Measurements from ENCODE around the gene RRP1B. TPM values are rescaled to one million over a fixed set of nuclear protein-coding genes. Genes with fewer than 3 reads are reported as not detected.

Gene RRP1B
- total RNA-seq, 2 experiments from 2014 or later, result 59.6 to 60.6 TPM

DNA sequence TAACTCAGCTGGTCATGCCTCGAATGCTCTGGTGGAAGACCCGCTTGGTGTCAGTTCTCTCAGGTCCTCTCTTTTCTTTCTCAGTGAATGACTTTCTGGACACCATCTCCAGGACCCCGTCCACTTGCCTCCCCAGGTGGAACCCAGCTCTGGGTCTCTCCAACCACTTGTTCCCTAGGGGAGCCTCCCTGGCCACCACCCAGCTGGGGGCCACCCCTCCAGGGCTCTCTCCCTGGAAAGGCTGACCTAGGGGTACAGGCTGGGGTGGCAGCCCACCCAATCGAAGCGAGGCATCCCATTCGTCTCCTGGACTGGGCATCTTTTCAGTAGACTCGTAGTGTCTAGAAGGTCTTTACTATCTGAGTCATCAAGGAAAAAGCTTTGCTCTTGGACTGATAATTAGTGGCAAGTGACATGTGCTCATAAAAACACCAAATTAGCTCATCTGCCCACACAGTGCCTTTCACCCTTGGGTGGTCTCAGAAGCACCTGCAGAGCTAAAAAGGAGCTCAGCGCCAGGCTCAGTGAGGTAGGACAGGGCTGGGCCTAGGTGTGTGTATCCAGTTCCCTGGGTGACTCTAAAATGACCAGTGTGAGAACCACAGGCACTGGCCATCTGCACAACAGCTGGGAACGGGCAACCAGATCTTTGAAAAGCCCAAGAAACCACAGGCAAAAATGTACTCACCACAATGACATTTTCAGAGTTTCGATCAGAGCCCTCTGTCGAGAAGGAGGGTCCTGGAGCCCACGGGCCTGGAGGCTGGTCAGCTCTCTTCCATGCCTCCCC is 57.2 kb downstream of the RRP1B start:
- Mint-ChIP-seq H3K9me3 (no peaks in the 10 kb centered on the region), H3K27ac (no peak overlapping the region), H3K27me3 (ENCODE audit: low read depth) (peaks cover 2% of the 10 kb centered on the region), H3K4me1 (ENCODE audit: low read depth) (peaks cover 17% of the 10 kb centered on the region), H3K36me3 (ENCODE audit: low read depth) (peaks cover 10% of the 10 kb centered on the region), H3K4me3 (no peak overlapping the region)
- no peak for DNase-seq
- CTCF ChIA-PET, result no interaction called here
- intact Hi-C loops (cut with micrococcal nuclease), result no loop called here

DNA sequence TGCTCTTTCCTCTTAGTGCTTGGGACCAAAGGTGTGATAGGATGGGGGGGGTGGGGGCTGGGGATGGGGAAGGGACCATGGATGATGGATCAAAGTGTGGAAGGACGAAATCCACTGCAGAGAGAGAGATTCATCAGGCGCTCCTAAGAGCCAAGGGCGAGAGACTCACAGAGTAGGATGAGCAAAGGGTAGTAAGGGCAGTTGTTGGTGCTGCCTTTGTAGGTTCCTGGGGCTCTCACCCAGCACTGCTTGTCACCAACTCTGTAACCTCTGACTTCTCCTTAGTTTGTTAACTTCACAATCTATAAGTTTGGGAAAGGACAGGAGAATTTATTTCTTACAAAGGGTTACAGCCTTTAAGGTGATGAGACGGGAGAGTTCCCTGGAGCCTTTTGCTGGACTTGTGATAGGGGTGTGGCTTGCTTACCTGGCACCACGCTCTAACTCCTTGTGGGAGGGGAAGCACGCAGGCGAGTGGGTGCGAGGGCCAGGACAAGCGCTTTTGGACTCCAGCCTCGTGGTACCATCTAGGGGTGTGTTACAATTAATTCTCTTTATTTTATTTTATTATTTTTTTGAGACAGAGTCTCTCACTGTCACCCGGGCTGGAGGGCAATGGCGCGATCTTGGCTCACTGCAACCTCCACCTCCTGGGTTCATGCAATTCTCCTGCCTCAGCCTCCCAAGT is 58.0 kb downstream of the RRP1B start:
- Mint-ChIP-seq H3K4me3 (peak overlapping the region; percentile 72), H3K27ac (no peak overlapping the region), H3K9me3 (no peaks in the 10 kb centered on the region), H3K27me3 (ENCODE audit: low read depth) (peaks cover 2% of the 10 kb centered on the region), H3K36me3 (ENCODE audit: low read depth) (peaks cover 10% of the 10 kb centered on the region), H3K4me1 (ENCODE audit: low read depth) (peaks cover 21% of the 10 kb centered on the region)
- CTCF ChIA-PET, result interaction anchor here (1.1 kb wide), 1 partner anchor 11 kb away, joined by 3 read pairs; no protein-coding TSS in a partner anchor
- no peak for DNase-seq
- intact Hi-C loops (cut with micrococcal nuclease), result no loop called here

DNA sequence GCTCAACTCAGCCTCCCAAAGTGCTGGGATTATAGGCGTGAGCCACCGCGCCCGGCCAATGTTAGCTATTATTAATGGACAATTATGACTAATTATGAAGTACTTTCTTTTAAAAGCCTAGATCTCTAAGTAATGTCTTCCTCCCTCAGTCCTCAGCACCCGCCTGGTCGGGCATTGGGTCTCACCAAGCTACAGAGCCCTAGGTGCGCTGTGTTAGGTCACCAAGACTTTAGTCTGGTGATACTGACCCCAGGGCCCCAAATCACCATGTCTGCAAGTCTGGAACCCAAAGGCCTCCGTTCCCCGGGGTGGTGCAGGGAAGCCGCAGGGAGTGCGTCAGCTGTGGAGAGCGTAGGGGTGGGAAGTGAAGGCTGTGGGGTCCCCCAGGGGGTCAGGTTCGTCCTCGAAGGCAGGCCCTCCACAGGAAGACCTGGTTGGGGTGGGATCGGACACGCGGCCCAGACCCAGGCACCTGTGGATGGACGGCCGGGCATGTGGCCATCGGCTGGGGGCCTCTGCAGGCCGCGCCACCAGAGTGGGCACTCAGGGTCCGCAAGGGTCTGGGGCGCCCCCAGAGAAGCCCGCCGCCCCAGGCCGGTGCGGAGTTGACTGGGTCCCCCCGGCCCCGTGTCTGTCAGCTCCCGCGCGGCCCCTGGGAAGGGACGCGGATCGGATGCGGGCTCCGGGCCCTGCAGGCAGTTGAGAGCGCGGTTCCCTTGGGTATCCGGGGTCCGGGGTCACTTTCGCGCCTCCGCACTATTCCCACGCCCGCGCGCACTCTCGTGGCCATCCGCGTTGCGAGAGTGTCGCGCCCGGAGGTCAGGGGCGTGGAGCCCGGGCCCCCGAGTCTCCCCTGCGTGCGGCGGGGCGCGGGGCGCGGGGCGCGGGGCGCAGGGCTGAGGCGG is 58.9 kb downstream of the RRP1B start:
- peak overlapping the region; percentile 10 for H3K27ac Mint-ChIP-seq
- H3K4me1 Mint-ChIP-seq (ENCODE audit: low read depth), result peaks cover 21% of the 10 kb centered on the region
- intact Hi-C loops (cut with micrococcal nuclease), result no loop called here

DNA sequence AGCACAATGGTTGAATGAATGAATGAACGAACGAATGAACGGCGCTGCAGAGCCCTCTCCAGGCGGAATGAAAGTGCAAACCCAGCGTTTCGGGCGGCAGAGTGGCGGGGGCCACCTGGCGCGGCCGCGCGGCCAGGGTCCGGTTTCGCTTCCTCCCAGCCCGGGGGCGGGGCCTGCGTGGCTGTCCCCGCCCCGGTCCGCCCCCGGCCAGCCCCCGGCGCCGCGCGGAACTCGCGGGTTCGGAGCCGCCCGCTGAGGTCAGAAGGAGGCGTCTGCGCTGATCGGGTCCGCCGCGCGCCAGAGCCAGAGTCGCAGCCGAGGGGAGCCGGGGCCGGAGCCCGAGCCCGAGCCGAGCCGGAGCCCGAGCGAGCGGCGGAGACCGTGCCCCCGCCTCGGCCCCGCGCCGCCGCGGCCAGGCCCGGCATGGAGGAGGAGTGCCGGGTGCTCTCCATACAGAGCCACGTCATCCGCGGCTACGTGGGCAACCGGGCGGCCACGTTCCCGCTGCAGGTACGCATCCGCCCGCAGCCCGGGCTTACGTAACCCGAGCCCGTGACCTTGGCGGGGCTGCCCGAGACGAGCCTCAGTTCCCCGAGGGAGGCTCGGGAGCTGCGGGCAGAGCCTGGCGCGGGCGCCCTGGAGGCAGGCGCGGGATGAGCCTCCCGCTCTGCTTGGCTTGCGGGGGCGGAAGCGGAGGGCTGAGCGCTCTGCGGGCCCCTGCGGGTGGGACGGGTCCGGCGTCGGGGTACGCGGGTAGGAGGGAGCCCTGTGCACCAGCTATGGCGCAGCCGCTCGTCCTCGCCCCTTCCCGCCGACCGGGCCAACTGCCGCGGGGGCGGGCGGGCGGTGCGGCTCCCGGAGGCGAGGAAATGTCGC is 59.8 kb downstream of the RRP1B start, which contains the start of gene PDXK:
Gene PDXK (plus strand): TSS at position 258 of the 876 bp plus-strand sequence. CDS start 166 bp downstream, at position 424.
- peak within 1 kb of the TSS; percentile 61 for H3K27ac Mint-ChIP-seq
- intact Hi-C loops (cut with micrococcal nuclease), result loop anchor here (1.0 kb wide), 1 partner anchor 9 kb away; no protein-coding TSS in a partner anchor
- CTCF ChIA-PET, result interaction anchor here (0.7 to 1.8 kb wide), 3 partner anchors 10 to 362 kb away, joined by 3 to 7 read pairs (median 4); no protein-coding TSS in a partner anchor
- peaks cover 2% of the 10 kb centered on the region for H3K27me3 Mint-ChIP-seq (ENCODE audit: low read depth)
- DNase-seq, result peak; percentile 82
- peaks cover 21% of the 10 kb centered on the region for H3K4me1 Mint-ChIP-seq (ENCODE audit: low read depth)
- H3K9me3 Mint-ChIP-seq, result no peaks in the 10 kb centered on the region
- H3K4me3 Mint-ChIP-seq, result peak within 1 kb of the TSS; percentile 84
- H3K36me3 Mint-ChIP-seq (ENCODE audit: low read depth), result peaks cover 14% of the 10 kb centered on the region

More for the DNA sequence above, 58.9 kb downstream of the RRP1B start:
- Mint-ChIP-seq H3K9me3 (no peaks in the 10 kb centered on the region), H3K27me3 (ENCODE audit: low read depth) (peaks cover 2% of the 10 kb centered on the region), H3K36me3 (ENCODE audit: low read depth) (peaks cover 10% of the 10 kb centered on the region), H3K4me3 (peak overlapping the region; percentile 72)
- CTCF ChIA-PET, result interaction anchor here (1.1 kb wide), 1 partner anchor 10 kb away, joined by 3 read pairs; no protein-coding TSS in a partner anchor
- DNase-seq, result no peak

DNA sequence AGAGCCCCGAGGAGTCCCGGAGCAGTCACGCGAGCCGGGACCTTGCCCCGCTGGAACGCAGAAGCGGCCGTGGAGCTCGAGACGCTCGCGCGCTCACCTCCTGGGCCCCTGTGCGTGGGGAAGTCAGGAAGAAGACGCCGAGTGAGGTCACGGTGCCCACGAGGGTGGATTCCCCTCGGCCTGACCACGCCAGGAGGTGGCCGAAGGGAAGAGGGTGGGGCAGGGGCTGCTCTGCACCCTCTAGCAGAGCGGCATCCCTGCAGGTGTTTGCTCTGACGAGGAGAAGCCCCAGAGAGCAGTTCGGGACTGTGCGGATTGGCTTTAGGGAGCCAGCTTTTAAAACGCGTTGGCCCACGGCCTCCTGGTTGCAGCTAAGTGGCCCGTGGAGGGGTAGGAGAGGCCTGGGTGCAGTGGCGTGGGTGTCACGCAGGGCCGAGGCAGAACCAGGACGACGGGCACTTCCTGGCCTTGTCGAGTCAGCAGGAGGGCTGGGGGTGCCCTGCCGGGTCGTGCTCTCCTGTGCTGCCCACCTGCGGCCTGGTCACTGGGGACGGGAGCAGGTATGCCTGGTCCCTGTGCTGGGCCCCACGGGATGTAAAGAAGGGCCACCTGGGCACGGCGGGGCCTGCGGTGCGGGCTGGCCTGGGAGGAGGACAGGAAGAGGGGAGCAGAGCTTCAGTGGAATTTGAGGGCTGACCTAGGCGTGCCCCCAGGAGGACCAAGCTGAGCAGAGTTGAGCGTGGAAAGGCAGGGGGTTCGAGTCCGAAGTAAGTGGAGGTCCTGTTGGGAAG is 60.6 kb downstream of the RRP1B start:
- Mint-ChIP-seq H3K27me3 (ENCODE audit: low read depth) (peaks cover 2% of the 10 kb centered on the region), H3K36me3 (ENCODE audit: low read depth) (peaks cover 14% of the 10 kb centered on the region), H3K27ac (peak overlapping the region; percentile 61), H3K4me3 (peak overlapping the region; percentile 84), H3K4me1 (ENCODE audit: low read depth) (peaks cover 23% of the 10 kb centered on the region), H3K9me3 (no peaks in the 10 kb centered on the region)
- peak; percentile 22 for DNase-seq
- CTCF ChIA-PET, result interaction anchor here (0.7 to 1.8 kb wide), 3 partner anchors 9 to 363 kb away, joined by 3 to 7 read pairs (median 4); no protein-coding TSS in a partner anchor
- intact Hi-C loops (cut with micrococcal nuclease), result loop anchor here (1.0 to 5.0 kb wide), 2 partner anchors 8 to 57 kb away; partner anchors contain the start of gene CSTB

DNA sequence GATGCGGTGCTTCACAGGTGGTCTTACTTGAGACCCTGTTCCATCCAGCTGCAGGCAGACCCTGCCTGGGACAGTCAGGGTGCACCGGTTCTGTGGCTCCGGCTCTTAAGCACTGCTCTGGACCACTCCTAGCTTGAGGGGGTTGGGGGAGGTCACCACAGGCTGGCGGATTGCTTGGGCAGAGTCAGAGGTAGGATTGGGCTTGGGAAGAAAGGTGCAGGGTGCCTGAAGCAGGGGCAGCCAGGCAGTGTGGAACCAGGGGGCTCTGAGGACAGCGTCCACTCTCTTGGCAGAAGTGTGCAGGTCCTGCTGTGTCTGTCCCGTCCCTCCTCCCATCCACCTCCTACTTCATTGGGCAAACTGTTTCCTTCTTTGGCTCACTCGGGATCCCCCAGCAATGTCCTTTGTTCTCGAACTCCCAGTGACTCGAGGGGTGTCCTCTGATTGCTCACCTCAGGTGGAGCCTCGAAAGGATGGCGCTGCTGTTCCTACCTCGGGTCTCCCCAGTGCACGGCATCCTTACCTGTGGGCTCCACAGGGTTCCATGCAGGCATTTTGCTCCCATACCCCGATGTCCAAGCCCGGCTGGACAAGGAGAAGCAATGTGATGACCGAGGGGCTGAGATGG is 61.3 kb downstream of the RRP1B start:
- CTCF ChIA-PET, result interaction anchor here (1.5 to 1.8 kb wide), 2 partner anchors 8 to 293 kb away, joined by 4 to 7 read pairs; no protein-coding TSS in a partner anchor
- H3K4me3 Mint-ChIP-seq, result peak overlapping the region; percentile 84
- H3K27ac Mint-ChIP-seq, result no peak overlapping the region
- peaks cover 14% of the 10 kb centered on the region for H3K36me3 Mint-ChIP-seq (ENCODE audit: low read depth)
- peaks cover 25% of the 10 kb centered on the region for H3K4me1 Mint-ChIP-seq (ENCODE audit: low read depth)
- H3K9me3 Mint-ChIP-seq, result no peaks in the 10 kb centered on the region
- DNase-seq, result no peak
- H3K27me3 Mint-ChIP-seq (ENCODE audit: low read depth), result peaks cover 2% of the 10 kb centered on the region
- intact Hi-C loops (cut with micrococcal nuclease), result loop anchor here (5.0 kb wide), 1 partner anchor 57 kb away; the partner anchor contains the start of gene CSTB

DNA sequence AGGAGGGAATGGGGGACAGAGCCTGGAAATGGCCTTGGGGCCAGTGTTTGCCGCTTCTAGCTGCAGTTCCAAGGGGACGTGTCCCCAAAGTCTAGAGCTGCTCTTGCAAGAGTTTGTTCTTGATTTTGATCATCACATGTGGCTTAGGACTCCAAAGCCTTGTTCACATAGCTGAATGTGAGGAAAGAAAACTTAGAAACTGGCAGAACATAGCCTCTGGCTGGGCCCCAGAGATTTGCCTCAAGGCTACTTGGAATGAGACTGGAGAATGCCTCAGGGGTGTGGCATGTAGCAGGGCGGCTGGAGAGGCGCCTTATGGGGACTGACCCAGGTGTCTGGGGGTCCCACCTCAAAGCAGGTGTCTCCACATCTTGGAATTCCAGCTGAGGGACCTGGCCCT is 61.8 kb downstream of the RRP1B start:
- Mint-ChIP-seq H3K36me3 (ENCODE audit: low read depth) (peaks cover 14% of the 10 kb centered on the region), H3K4me3 (peak overlapping the region; percentile 84), H3K27me3 (ENCODE audit: low read depth) (peaks cover 2% of the 10 kb centered on the region), H3K9me3 (no peaks in the 10 kb centered on the region), H3K4me1 (ENCODE audit: low read depth) (peaks cover 29% of the 10 kb centered on the region), H3K27ac (no peak overlapping the region)
- CTCF ChIA-PET, result no interaction called here
- DNase-seq, result no peak
- intact Hi-C loops (cut with micrococcal nuclease), result loop anchor here (5.0 kb wide), 1 partner anchor 56 kb away; the partner anchor contains the start of gene CSTB

DNA sequence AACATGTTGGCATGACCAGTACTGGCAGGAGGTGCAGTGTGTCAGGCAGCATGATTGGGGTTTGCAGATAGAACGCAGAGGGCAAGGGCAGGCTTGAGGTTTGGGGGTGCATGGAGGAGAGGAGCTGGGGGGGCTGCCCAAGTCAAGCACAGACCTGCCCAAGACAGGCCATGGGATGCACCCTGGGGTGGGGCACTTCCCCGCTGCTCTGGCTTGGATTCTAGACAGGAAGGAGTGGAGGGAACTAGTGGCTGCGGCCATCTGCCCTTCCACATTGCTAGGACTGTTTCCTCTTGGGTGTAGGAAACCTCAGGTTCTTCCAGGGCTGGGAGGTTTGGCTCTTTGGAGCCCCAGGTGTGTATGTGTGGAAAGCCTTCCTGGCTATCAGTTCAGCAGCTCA is 62.6 kb downstream of the RRP1B start:
- CTCF ChIA-PET, result interaction anchor here (0.5 to 0.6 kb wide), 2 partner anchors 225 to 254 kb away, joined by 3 to 5 read pairs; no protein-coding TSS in a partner anchor
- peaks cover 2% of the 10 kb centered on the region for H3K27me3 Mint-ChIP-seq (ENCODE audit: low read depth)

DNA sequence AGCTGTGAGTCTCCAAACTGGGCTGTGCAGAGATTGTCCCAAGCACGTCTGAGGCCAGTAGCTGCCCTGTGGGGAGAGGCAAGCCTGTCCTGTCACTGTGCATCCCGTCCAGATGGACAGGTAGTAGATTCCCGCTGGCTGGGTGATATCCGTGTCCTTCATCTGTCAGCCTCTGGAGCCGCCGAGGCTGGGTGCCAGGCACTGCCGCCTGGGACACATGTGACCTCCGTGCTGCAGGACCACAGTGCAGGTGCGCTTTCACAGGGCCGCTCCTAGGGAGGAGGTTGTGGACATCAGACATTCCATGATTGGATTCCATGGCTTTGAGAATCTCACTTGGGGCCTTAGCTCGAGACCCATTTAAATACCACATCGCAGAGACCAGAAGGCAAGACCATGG is 64.3 kb downstream of the RRP1B start:
- peaks cover 49% of the 10 kb centered on the region for H3K4me1 Mint-ChIP-seq (ENCODE audit: low read depth)
- DNase-seq, result no peak
- H3K36me3 Mint-ChIP-seq (ENCODE audit: low read depth), result peaks cover 16% of the 10 kb centered on the region
- no peak overlapping the region for H3K27ac Mint-ChIP-seq
- H3K27me3 Mint-ChIP-seq (ENCODE audit: low read depth), result no peaks in the 10 kb centered on the region
- H3K9me3 Mint-ChIP-seq, result no peaks in the 10 kb centered on the region
- CTCF ChIA-PET, result interaction anchor here (1.5 kb wide), 1 partner anchor 38 kb away, joined by 3 read pairs; no protein-coding TSS in a partner anchor
- intact Hi-C loops (cut with micrococcal nuclease), result loop anchor here (5.0 kb wide), 1 partner anchor 54 kb away; the partner anchor contains the start of gene CSTB
- H3K4me3 Mint-ChIP-seq, result no peak overlapping the region

More for the DNA sequence above, 62.6 kb downstream of the RRP1B start:
- no peak overlapping the region for H3K27ac Mint-ChIP-seq
- H3K4me3 Mint-ChIP-seq, result no peak overlapping the region
- peaks cover 33% of the 10 kb centered on the region for H3K4me1 Mint-ChIP-seq (ENCODE audit: low read depth)
- no peak for DNase-seq
- intact Hi-C loops (cut with micrococcal nuclease), result loop anchor here (5.0 kb wide), 1 partner anchor 55 kb away; the partner anchor contains the start of gene CSTB
- H3K9me3 Mint-ChIP-seq, result no peaks in the 10 kb centered on the region
- peaks cover 16% of the 10 kb centered on the region for H3K36me3 Mint-ChIP-seq (ENCODE audit: low read depth)

Measured in activated naive CD4-positive, alpha-beta T cell treated with anti-CD3 and anti-CD28 coated beads for 36 hours (primary cell).